ENCODE results near the gene AHCTF1. TPM values are rescaled to one million over a fixed set of nuclear protein-coding genes. Genes with fewer than 3 reads are reported as not detected.

Gene AHCTF1
- total and polyA plus RNA-seq, 8 donors, result 22.4 to 62.5 (median 49.5) TPM

DNA sequence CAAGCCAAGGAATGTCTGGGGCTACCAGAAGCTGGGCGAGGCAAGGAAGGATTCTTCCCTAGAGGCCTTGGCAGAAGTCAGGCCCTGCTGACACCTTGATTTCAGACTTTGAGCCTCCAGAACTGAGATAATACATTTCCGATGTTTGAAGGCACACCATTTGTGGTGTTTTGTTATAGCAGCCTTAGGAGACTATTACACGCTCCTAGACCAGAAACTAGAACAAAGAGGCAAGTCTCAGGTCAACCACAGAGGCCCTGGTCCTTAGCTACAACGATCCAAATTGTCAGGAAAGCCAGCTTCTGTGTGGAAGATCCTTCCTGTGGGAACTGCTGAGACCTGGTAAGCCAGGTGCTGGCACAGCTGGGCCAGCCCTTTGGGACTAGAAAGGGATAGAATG is 19.7 kb upstream of the AHCTF1 start:
- no peak overlapping the region for H3K27ac ChIP-seq
- TF ChIP-seq, protein P1, sequence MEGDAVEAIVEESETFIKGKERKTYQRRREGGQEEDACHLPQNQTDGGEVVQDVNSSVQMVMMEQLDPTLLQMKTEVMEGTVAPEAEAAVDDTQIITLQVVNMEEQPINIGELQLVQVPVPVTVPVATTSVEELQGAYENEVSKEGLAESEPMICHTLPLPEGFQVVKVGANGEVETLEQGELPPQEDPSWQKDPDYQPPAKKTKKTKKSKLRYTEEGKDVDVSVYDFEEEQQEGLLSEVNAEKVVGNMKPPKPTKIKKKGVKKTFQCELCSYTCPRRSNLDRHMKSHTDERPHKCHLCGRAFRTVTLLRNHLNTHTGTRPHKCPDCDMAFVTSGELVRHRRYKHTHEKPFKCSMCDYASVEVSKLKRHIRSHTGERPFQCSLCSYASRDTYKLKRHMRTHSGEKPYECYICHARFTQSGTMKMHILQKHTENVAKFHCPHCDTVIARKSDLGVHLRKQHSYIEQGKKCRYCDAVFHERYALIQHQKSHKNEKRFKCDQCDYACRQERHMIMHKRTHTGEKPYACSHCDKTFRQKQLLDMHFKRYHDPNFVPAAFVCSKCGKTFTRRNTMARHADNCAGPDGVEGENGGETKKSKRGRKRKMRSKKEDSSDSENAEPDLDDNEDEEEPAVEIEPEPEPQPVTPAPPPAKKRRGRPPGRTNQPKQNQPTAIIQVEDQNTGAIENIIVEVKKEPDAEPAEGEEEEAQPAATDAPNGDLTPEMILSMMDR (IDR thresholded peaks at IDR 0.05), result no peak
- DNase-seq (no peak), ATAC-seq (no peak)
- H3K4me1 ChIP-seq, result no peaks in the 10 kb centered on the region
- no peaks in the 10 kb centered on the region for H3K36me3 ChIP-seq
- no peaks in the 10 kb centered on the region for H3K27me3 ChIP-seq
- intact Hi-C loops (cut with DNase I), result no loop called here
- no peaks in the 10 kb centered on the region for H3K9me3 ChIP-seq
- H3K4me3 ChIP-seq, result no peak overlapping the region

DNA sequence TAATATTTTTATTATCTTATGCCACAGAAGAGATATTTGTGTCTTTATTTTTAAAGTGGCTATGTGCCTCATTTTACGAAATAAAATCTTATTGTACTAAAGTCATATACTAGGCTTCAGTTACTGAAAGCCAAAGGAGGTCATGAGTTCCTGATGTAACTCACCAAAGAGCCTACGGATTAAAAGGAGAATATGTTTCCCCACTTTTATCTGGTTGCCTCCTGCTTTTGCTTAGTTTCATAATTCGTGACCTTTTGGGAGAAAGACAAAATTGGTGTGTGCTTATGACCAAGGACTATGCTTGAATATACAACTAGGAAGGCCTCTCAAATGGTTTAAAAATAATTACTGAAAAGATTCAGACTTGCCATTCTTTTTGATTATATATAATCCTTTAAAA is 18.2 kb upstream of the AHCTF1 start:
- ATAC-seq, result no peak
- no peak overlapping the region for H3K4me3 ChIP-seq
- no peaks in the 10 kb centered on the region for H3K4me1 ChIP-seq
- no peak overlapping the region for H3K27ac ChIP-seq
- no peaks in the 10 kb centered on the region for H3K9me3 ChIP-seq
- H3K27me3 ChIP-seq, result no peaks in the 10 kb centered on the region
- no peaks in the 10 kb centered on the region for H3K36me3 ChIP-seq
- DNase-seq, result no peak
- TF ChIP-seq, protein P1 (IDR thresholded peaks at IDR 0.05), result no peak
- intact Hi-C loops (cut with DNase I), result no loop called here

DNA sequence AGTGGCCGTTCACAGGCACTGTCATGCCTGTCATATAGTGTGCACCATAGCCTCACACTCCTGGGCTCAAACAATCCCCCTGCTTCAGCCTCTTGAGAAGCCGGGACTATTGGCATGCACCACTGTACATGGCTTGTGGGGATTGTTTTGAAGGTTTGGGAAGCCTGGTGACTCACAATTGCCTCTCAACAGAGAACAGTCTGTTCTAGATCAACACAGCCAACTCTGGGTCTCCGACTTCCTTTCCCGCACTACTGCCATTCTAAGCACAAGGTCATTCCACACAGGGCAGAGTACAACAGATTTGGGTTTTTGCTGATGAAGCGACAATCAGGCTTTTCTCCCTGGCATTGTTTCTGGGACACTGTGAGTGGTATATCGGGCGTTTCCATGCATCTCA is 15.5 kb upstream of the AHCTF1 start:
- Histone ChIP-seq H3K4me1 (no peaks in the 10 kb centered on the region), H3K27me3 (no peaks in the 10 kb centered on the region), H3K4me3 (no peak overlapping the region), H3K27ac (peak overlapping the region in 1 of 2 donors; percentile 67), H3K9me3 (no peaks in the 10 kb centered on the region), H3K36me3 (no peaks in the 10 kb centered on the region)
- TF ChIP-seq, protein P1 (IDR thresholded peaks at IDR 0.05), result no peak
- ATAC-seq (peak; percentile 85), DNase-seq (peak in 1 of 4 donors; percentile 41)
- intact Hi-C loops (cut with DNase I), result no loop called here

DNA sequence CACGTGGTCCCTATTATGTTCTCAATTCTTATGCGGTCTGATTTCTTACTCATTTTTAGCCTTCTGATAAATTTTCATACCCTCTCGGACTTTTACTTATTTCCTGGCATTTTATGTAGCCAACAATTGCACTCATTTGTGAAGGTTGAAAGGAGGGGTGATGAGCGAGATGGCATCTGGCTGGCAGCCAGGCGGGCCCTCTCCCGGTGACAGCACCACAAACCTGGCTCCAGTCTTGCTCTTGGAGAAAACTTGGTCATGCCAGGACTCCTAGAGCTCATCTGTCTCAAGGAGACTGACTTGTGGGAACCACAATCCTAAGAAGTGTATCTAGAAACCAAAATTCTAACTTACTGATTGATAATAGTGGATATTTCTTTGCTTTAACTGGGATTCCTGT is 14.6 kb upstream of the AHCTF1 start:
- no peaks in the 10 kb centered on the region for H3K36me3 ChIP-seq
- no peaks in the 10 kb centered on the region for H3K9me3 ChIP-seq
- H3K27ac ChIP-seq, result no peak overlapping the region
- H3K4me1 ChIP-seq, result no peaks in the 10 kb centered on the region
- intact Hi-C loops (cut with DNase I), result no loop called here
- no peak for DNase-seq
- no peaks in the 10 kb centered on the region for H3K27me3 ChIP-seq
- ATAC-seq, result no peak
- no peak overlapping the region for H3K4me3 ChIP-seq
- TF ChIP-seq, protein P1 (IDR thresholded peaks at IDR 0.05), result no peak

DNA sequence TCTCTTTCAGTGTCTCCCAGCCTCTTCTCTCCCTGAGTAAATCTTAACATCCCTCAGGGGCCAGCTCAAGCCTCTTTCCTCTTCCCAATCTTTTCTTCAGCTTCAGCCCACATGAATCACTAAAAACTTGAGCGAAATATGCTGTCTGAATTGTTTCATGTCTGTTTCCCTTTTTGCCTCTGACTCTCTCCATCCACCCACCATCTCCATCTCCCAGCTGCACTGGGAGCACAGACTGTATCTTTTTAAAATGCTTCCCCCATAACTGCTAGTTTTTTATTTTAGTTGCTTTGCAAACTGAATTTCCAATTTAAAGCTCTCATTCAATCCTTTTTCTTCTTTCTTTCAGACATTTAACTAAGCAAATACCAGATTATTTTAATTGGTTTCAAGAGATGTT is 3.0 kb upstream of the AHCTF1 start:
- H3K4me3 ChIP-seq, result no peak overlapping the region
- ATAC-seq (no peak), DNase-seq (no peak)
- no peaks in the 10 kb centered on the region for H3K9me3 ChIP-seq
- H3K36me3 ChIP-seq, result no peaks in the 10 kb centered on the region
- TF ChIP-seq, protein P1 (IDR thresholded peaks at IDR 0.05), result no peak
- H3K27ac ChIP-seq, result no peak overlapping the region
- no peaks in the 10 kb centered on the region for H3K27me3 ChIP-seq
- intact Hi-C loops (cut with DNase I), result no loop called here
- peaks cover 9 to 19% of the 10 kb centered on the region in 2 donors for H3K4me1 ChIP-seq
